GM12878 (cell line): ENCODE measurements around the gene HOMER2. TPM values are rescaled to one million over a fixed set of nuclear protein-coding genes. Genes with fewer than 3 reads are reported as not detected.

Experiments used
- ATAC-seq: fragments of 200-7000 bp; cut with Tn5 transposase; 3 replicates; pipeline ENCODE4 v1.9.1; 2020; ENCODE audit warnings: mild to moderate bottlenecking, moderate library complexity
- BruUV-seq: library from RNA; stranded (reverse); fragments of 400-500 nt; replicated peaks from 2 replicates; lab custom pipeline; 2021; lab: Mats Ljungman, UMichigan
- CTCF ChIA-PET: fragments of 300-600 bp; sonication (Branson Sonifier 250); formaldehyde crosslinking; extraction: SDS; loops from one replicate; lab custom pipeline; 2021; ENCODE audit warnings: inconsistent platforms; lab: Yijun Ruan, JAX
- POLR2A ChIA-PET: fragments of 350-600 bp; formaldehyde crosslinking; extraction: SDS; loops from one replicate; lab custom pipeline; 2021; ENCODE audit warnings: inconsistent platforms; lab: Charles Lee
- RAD21 ChIA-PET: fragments of 300-600 bp; sonication (Branson Sonifier 250); formaldehyde crosslinking; loops from one replicate; lab custom pipeline; 2023; ENCODE audit warnings: antibody characterized with exemption; ENCODE audit not compliant: unreplicated experiment; lab: Charles Lee
- SMC1A ChIA-PET: fragments of 300-600 bp; sonication (Branson Sonifier 250); formaldehyde crosslinking; loops from one replicate; lab custom pipeline; 2023; ENCODE audit not compliant: unreplicated experiment, uncharacterized antibody; lab: Charles Lee
- DNase-seq: peaks from one replicate; pipeline ENCODE4 v3.0.0-alpha.2; 2011; ENCODE audit warnings: low read depth, low spot score
- FAIRE-seq: peaks from 3 replicates; lab custom pipeline; 2011; peaks lifted over from hg19 to GRCh38; lab: Jason Lieb, UNC
- H2AFZ ChIP-seq: 2 replicates; pipeline ENCODE4 v1.6.0; 2011; ENCODE audit warnings: low read depth, low read length, control low read depth; ENCODE audit not compliant: control insufficient read depth
- H3K27ac ChIP-seq: 2 replicates; pipeline ENCODE4 v1.5.1; 2011; ENCODE audit warnings: control low read depth; ENCODE audit not compliant: control insufficient read depth, insufficient read depth
- H3K27me3 ChIP-seq, 2 experiments: replicated peaks in 1 of 2; 2 replicates each; pipeline versions ENCODE4 v1.6.0 to v1.6.1; 2011; ENCODE audit warnings: low read length in 1 of 2; ENCODE audit not compliant: control insufficient read depth in 2 of 2, insufficient read depth in 2 of 2
- H3K36me3 ChIP-seq, 2 experiments: 2 replicates each; pipeline ENCODE4 v1.5.1; 2011; ENCODE audit warnings: low read length in 1 of 2; ENCODE audit not compliant: control insufficient read depth in 2 of 2, insufficient read depth in 2 of 2
- H3K4me1 ChIP-seq: 2 replicates; pipeline ENCODE4 v1.6.1; 2011; ENCODE audit warnings: mild to moderate bottlenecking, low read length, moderate library complexity, mixed read lengths; ENCODE audit not compliant: control insufficient read depth, insufficient read depth
- H3K4me2 ChIP-seq: 2 replicates; pipeline ENCODE4 v1.6.0; 2011; ENCODE audit warnings: control low read depth; ENCODE audit not compliant: control insufficient read depth, insufficient read depth
- H3K4me3 ChIP-seq: fragments of 200-600 bp; sonication (generic); 2 replicates; pipeline ENCODE4 v1.5.1; 2016
- H3K79me2 ChIP-seq: 2 replicates; pipeline ENCODE4 v1.6.0; 2011; ENCODE audit warnings: low read length; ENCODE audit not compliant: control insufficient read depth, insufficient read depth
- H3K9ac ChIP-seq: 2 replicates; pipeline ENCODE4 v1.8.0; 2011; ENCODE audit warnings: low read length, control low read depth, mixed read lengths; ENCODE audit not compliant: control insufficient read depth, insufficient read depth
- H3K9me3 ChIP-seq: replicated peaks from 3 replicates; pipeline ENCODE4 v1.5.1; 2011; ENCODE audit warnings: mild to moderate bottlenecking, low read length; ENCODE audit not compliant: control insufficient read depth, insufficient read depth
- H4K20me1 ChIP-seq: 2 replicates; pipeline ENCODE4 v1.6.0; 2011; ENCODE audit not compliant: control insufficient read depth, insufficient read depth
- BACH1 ChIP-seq: fragments of 450-650 bp; IDR thresholded peaks from 2 replicates; pipeline ENCODE4 v1.6.1; 2017; ENCODE audit warnings: mild to moderate bottlenecking, borderline replicate concordance
- HDGF ChIP-seq: fragments of 450-650 bp; IDR thresholded peaks from 2 replicates; pipeline ENCODE4 v1.6.1; 2016; ENCODE audit warnings: antibody characterized with exemption
- MEF2A ChIP-seq: IDR thresholded peaks from 2 replicates; pipeline ENCODE4 v1.6.1; 2011; ENCODE audit warnings: low read depth, mild to moderate bottlenecking, low read length, moderate library complexity; ENCODE audit not compliant: insufficient read depth
- MTA2 ChIP-seq: fragments of 450-650 bp; IDR thresholded peaks from 2 replicates; pipeline ENCODE4 v1.6.1; 2016; ENCODE audit warnings: low read depth, mild to moderate bottlenecking, moderate library complexity
- STAT3 ChIP-seq: IDR thresholded peaks from 2 replicates; pipeline ENCODE4 v1.6.1; 2011; ENCODE audit warnings: low read depth, low read length, improper control_type of control experiment
- SUZ12 ChIP-seq: fragments of 200-600 bp; sonication (generic); IDR thresholded peaks from one replicate; pipeline ENCODE4 v1.6.1; 2018; ENCODE audit warnings: antibody characterized with exemption, mild to moderate bottlenecking; ENCODE audit not compliant: unreplicated experiment
- ZSCAN29 ChIP-seq: fragments of 450-650 bp; IDR thresholded peaks from 2 replicates; pipeline ENCODE4 v1.6.1; 2017; ENCODE audit warnings: mild to moderate bottlenecking, moderate library complexity
- WGBS: methylation state at CpG from one replicate; pipeline ENCODE4 v1.1.6; 2016; ENCODE audit warnings: low lambda C conversion rate; ENCODE audit not compliant: insufficient replicate concordance, insufficient coverage; ENCODE audit errors: missing lambda C conversion rate; 5-methylcytosine and 5-hydroxymethylcytosine counted together
- in situ Hi-C: fragments of 300-500 bp; cut with MboI; formaldehyde crosslinking; loops from 9 replicates; pipeline ENCODE4 v1.14.3; 2018; ENCODE audit warnings: mixed read lengths
- intact Hi-C: fragments of 100-400 bp; cut with micrococcal nuclease; formaldehyde crosslinking; loops from one replicate; pipeline ENCODE4 v1.14.2; 2022; ENCODE audit not compliant: unreplicated experiment
- polyA plus RNA-seq, 11 experiments: library from polyadenylated mRNA; depleted of rRNA in 4 of 11; unstranded in 6 of 11; stranded (reverse) in 5 of 11; fragments of >200 nt; fragmentation: Nextera tagmentation in 4 of 11; fragmentation: Illumina TruSeq in 1 of 11; extraction: Ambion mirVana in 4 of 11; extraction: Trizol in 1 of 11; gene quantifications; 1 replicate in 1 of 11; 2 replicates in 10 of 11; pipeline versions ENCODE4 v1.2.1 to v1.2.3, GENCODE V29; 2011 to 2016; ENCODE audit warnings: inconsistent platforms in 2 of 11, missing spikeins in 2 of 11, low read depth in 1 of 11
- total RNA-seq, 4 experiments: library from RNA; depleted of rRNA in 3 of 4; stranded (reverse); fragments of >200 nt in 3 of 4; fragmentation: Illumina TruSeq in 1 of 4; extraction: Trizol in 1 of 4; gene quantifications; 2 replicates each; pipeline versions ENCODE4 v1.2.1 to v1.2.3, GENCODE V29; 2013 to 2021
- TF ChIP-seq, protein P1 (sequence below): fragments of 450-650 bp; IDR thresholded peaks from 2 replicates; pipeline ENCODE4 v1.6.1; 2017; ENCODE audit warnings: mild to moderate bottlenecking, moderate library complexity
- TF ChIP-seq, protein P2 (sequence below): fragments of 450-650 bp; formaldehyde crosslinking; IDR thresholded peaks from 2 replicates; pipeline ENCODE4 v1.4.0; 2020; ENCODE audit warnings: mild to moderate bottlenecking, moderate library complexity
- TF ChIP-seq, protein P3 (sequence below): fragments of 450-650 bp; formaldehyde crosslinking; IDR thresholded peaks from 2 replicates; pipeline ENCODE4 v1.4.0; 2022; ENCODE audit warnings: mild to moderate bottlenecking, moderate library complexity
- TF ChIP-seq, protein P4 (sequence below): IDR thresholded peaks from 2 replicates; pipeline ENCODE4 v1.6.1; 2012; ENCODE audit warnings: low read depth, low read length, improper control_type of control experiment

HOMER2 gene
- total and polyA plus RNA-seq, 10 of the 15 experiments (the other 5 are each of a cell fraction or from before 2014, with no cell fraction given) = 0.60 to 5.0 (median 1.8) TPM

DNA sequence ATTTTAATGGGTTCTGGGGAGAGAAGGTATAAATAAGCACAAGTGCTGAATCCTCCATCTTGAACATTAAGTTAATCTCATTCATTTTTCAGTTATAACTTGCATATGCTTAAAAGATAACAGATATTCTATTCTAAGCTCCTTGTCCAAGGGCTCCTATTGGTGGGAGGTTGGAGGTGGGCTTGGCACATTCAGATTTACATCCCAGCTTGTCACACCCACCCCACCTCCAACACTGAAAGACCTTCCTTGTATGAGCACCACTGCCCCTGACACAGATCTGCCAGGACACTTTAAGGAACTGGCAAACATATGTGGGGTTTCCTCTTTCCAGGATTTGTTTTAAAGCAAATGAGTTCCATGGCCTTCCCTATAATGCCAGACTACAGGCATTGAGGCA is 30.6 kb downstream of the HOMER2 start (continued):
- TF ChIP-seq, protein P1, sequence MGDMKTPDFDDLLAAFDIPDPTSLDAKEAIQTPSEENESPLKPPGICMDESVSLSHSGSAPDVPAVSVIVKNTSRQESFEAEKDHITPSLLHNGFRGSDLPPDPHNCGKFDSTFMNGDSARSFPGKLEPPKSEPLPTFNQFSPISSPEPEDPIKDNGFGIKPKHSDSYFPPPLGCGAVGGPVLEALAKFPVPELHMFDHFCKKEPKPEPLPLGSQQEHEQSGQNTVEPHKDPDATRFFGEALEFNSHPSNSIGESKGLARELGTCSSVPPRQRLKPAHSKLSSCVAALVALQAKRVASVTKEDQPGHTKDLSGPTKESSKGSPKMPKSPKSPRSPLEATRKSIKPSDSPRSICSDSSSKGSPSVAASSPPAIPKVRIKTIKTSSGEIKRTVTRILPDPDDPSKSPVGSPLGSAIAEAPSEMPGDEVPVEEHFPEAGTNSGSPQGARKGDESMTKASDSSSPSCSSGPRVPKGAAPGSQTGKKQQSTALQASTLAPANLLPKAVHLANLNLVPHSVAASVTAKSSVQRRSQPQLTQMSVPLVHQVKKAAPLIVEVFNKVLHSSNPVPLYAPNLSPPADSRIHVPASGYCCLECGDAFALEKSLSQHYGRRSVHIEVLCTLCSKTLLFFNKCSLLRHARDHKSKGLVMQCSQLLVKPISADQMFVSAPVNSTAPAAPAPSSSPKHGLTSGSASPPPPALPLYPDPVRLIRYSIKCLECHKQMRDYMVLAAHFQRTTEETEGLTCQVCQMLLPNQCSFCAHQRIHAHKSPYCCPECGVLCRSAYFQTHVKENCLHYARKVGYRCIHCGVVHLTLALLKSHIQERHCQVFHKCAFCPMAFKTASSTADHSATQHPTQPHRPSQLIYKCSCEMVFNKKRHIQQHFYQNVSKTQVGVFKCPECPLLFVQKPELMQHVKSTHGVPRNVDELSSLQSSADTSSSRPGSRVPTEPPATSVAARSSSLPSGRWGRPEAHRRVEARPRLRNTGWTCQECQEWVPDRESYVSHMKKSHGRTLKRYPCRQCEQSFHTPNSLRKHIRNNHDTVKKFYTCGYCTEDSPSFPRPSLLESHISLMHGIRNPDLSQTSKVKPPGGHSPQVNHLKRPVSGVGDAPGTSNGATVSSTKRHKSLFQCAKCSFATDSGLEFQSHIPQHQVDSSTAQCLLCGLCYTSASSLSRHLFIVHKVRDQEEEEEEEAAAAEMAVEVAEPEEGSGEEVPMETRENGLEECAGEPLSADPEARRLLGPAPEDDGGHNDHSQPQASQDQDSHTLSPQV = no peak
- no peak for TF ChIP-seq MEF2A
- TF ChIP-seq, all 136 proteins: peak for 0

DNA sequence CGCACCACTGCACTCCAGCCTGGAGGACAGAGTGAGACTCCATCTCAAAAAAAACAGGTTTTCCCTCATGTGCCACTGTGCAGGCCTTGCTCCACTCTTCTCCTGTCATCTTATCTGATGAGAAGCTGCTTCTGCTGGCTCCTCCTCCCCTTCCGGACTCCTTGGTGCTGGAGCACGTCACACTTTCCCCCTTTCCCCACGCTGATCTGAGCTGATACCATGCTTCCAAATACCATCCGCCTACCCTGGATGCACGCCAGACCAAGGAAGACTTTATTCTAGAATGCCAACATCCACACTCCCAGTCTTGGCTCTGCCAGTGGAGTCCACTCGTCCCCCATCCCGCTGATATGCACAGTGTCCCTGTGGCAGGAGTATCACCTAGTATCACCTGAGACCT is 31.3 kb downstream of the HOMER2 start:
- 38% methylated on average over 8 of the region's 8 CpGs for WGBS
- Histone ChIP-seq H2AFZ (no peak overlapping the region), H3K4me1 (no peaks in the 10 kb centered on the region), H3K4me2 (no peak overlapping the region), H3K9ac (no peak overlapping the region), H4K20me1 (no peaks in the 10 kb centered on the region), H3K9me3 (no peaks in the 10 kb centered on the region), H3K79me2 (no peaks in the 10 kb centered on the region), H3K27ac (no peak overlapping the region), H3K4me3 (no peak overlapping the region), H3K36me3 (no peaks in the 10 kb centered on the region), H3K27me3 (peaks cover 0 to 5% of the 10 kb centered on the region in 2 experiments; a peak in 3 of 4 replicates)
- FAIRE-seq (no peak), DNase-seq (no peak), ATAC-seq (no peak)
- BruUV-seq = no TSS peak
- CTCF ChIA-PET = no interaction called here
- SMC1A ChIA-PET = no interaction called here
- in situ Hi-C loops = no loop called here
- RAD21 ChIA-PET = no interaction called here
- POLR2A ChIA-PET = no interaction called here
- intact Hi-C loops = no loop called here
- TF ChIP-seq, protein P2, sequence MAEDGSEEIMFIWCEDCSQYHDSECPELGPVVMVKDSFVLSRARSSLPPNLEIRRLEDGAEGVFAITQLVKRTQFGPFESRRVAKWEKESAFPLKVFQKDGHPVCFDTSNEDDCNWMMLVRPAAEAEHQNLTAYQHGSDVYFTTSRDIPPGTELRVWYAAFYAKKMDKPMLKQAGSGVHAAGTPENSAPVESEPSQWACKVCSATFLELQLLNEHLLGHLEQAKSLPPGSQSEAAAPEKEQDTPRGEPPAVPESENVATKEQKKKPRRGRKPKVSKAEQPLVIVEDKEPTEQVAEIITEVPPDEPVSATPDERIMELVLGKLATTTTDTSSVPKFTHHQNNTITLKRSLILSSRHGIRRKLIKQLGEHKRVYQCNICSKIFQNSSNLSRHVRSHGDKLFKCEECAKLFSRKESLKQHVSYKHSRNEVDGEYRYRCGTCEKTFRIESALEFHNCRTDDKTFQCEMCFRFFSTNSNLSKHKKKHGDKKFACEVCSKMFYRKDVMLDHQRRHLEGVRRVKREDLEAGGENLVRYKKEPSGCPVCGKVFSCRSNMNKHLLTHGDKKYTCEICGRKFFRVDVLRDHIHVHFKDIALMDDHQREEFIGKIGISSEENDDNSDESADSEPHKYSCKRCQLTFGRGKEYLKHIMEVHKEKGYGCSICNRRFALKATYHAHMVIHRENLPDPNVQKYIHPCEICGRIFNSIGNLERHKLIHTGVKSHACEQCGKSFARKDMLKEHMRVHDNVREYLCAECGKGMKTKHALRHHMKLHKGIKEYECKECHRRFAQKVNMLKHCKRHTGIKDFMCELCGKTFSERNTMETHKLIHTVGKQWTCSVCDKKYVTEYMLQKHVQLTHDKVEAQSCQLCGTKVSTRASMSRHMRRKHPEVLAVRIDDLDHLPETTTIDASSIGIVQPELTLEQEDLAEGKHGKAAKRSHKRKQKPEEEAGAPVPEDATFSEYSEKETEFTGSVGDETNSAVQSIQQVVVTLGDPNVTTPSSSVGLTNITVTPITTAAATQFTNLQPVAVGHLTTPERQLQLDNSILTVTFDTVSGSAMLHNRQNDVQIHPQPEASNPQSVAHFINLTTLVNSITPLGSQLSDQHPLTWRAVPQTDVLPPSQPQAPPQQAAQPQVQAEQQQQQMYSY (CRISPR knock-in tag) = no peak
- TF ChIP-seq MTA2 (no peak), BACH1 (no peak), HDGF (no peak), SUZ12 (no peak), STAT3 (no peak), ZSCAN29 (no peak)
- TF ChIP-seq, protein P3, sequence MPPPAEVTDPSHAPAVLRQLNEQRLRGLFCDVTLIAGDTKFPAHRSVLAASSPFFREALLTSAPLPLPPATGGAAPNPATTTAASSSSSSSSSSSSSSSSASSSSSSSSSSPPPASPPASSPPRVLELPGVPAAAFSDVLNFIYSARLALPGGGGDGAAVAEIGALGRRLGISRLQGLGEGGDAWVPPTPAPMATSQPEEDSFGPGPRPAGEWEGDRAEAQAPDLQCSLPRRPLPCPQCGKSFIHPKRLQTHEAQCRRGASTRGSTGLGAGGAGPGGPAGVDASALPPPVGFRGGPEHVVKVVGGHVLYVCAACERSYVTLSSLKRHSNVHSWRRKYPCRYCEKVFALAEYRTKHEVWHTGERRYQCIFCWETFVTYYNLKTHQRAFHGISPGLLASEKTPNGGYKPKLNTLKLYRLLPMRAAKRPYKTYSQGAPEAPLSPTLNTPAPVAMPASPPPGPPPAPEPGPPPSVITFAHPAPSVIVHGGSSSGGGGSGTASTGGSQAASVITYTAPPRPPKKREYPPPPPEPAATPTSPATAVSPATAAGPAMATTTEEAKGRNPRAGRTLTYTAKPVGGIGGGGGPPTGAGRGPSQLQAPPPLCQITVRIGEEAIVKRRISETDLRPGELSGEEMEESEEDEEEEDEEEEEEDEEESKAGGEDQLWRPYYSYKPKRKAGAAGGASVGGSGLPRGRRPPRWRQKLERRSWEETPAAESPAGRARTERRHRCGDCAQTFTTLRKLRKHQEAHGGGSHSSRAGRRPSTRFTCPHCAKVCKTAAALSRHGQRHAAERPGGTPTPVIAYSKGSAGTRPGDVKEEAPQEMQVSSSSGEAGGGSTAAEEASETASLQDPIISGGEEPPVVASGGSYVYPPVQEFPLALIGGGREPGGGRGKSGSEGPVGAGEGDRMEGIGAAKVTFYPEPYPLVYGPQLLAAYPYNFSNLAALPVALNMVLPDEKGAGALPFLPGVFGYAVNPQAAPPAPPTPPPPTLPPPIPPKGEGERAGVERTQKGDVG (CRISPR knock-in tag) = no peak
- TF ChIP-seq, protein P4, sequence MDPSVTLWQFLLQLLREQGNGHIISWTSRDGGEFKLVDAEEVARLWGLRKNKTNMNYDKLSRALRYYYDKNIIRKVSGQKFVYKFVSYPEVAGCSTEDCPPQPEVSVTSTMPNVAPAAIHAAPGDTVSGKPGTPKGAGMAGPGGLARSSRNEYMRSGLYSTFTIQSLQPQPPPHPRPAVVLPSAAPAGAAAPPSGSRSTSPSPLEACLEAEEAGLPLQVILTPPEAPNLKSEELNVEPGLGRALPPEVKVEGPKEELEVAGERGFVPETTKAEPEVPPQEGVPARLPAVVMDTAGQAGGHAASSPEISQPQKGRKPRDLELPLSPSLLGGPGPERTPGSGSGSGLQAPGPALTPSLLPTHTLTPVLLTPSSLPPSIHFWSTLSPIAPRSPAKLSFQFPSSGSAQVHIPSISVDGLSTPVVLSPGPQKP = no peak
